COR-L47 (cell line): ENCODE results near the gene TGFBR3L.
A peak's percentile ranks its signal among the peaks of the same experiment; 100 is the strongest.
"Not testable (repeated sequence)": the region's sequence is repeated elsewhere in the genome, so short reads cannot be mapped to it uniquely, and the experiment has no call there.

ENCODE experiments used
- DNase-seq: peaks from one replicate; lab custom pipeline; 2025; lab: John Stamatoyannopoulos, UW

TGFBR3L gene

GRCh38 chr19:7917267-7918061 lies 2.8 kb downstream of the TGFBR3L start:
- DNase-seq = peak; percentile 68

- DNase-seq = not testable (repeated sequence)
Observed at GRCh38 chr19:7918062-7918614, 3.5 kb downstream of the TGFBR3L start.

GRCh38 chr19:7918615-7919421 lies 4.2 kb downstream of the TGFBR3L start:
- no peak for DNase-seq

DNA sequence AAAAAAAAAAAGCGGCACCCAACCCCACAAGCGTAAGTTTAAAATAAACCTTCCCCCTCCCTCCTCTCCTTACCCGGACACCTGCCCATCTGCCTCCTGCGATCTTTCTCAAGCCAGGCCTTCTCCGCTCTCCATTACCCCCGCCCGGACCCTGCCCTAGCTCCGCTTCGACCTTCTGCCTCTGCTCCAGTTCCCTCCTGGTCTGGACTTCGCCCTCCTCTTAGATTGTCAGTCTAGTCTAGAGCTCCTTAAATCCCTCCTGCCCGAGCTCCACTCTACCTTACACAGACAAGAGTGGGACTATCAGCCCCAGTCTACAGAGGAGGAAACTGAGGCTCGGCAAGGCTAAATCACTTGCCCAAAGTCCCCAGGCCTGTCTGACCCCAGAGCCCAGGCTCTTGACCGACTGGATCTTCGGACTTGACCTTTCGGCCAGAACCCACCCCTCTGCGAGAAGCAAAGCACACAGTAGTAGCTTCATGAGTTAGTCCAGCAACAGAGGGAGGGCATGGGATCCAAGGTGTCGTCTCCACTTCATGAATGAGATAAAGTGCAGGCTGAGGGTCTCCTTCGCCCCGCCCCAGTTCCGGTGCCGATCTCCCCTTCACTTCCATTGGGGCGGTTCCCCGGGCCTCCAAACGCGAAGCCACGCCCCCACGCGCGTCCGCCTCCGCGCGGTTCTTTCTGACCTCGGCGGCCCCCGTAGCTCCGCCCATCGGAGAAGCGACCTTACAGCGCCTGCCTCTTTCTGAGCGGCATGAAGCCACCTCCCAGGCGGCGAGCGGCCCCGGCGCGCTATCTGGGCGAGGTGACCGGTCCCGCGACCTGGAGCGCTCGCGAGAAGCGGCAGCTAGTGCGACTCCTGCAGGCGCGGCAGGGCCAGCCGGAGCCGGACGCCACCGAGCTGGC lies 5.2 kb downstream of the TGFBR3L start, which contains the start of gene SNAPC2:
SNAPC2 (plus strand) TSS at position 729 of the 909 bp plus-strand sequence; CDS start at position 758, 29 bp downstream.
- DNase-seq = peak; percentile 88

DNA sequence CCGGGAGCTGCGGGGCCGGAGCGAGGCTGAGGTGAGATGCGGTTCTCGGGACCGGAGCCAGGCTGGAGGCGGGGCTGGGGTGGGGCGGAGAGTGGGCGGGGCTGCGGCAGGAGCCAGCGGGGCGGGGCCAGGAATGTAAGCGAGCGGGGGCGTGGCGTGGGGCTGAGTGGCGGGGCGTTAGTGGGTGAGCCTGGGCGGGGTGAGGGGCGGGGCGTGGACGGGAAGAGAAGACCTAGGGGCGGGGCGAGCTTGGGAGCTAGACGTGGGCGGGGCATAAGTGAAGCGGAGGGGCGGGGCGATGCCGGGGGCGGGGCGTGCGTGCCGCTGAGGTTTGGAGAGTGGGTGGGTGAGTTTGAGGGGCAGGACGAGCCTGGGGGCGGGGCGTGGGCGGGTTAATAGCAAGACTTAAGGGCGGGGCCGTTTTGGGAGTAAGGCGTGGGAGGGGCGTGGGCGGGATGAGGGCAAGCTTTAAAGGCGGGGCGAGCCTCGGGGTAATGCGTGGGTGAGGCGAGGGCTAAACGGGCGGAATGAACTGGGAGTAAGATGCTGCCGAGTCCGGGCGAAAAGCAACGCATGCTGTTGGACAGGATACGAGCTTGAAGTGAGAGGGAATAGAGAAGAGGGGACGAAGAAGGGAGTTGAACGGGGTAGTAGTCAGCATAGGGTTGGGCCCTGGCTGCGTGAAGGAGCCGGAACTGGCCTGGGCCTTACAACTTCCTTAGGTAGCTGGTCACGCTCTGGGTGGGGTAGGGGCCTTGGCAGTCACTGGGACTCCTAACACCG lies 6.1 kb downstream of the TGFBR3L start:
- peak; percentile 98 for DNase-seq

GRCh38 chr19:7921302-7921966 lies 6.8 kb downstream of the TGFBR3L start:
- no peak for DNase-seq

GRCh38 chr19:7921967-7922835 lies 7.6 kb downstream of the TGFBR3L start:
- DNase-seq = no peak

DNA sequence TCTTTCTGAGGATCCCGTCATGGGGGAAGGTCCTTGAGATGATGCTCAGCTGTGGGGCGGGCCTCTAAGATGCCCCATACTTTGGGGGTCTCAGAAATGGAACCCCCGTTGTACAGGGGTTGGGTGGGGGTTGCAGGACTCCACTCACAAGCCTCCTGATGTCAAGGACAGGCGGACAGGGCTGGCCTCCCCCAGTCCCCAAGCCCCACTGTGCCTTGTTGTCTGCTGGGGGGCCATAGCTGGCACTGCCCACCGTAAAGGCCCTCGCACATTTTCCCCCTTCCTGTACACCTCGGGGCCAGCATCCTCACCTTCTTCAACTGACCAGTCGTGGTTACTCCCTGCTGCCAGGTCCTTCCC lies 8.2 kb downstream of the TGFBR3L start:
- DNase-seq = no peak

- DNase-seq = no peak
Observed at GRCh38 chr19:7923295-7924191, 8.9 kb downstream of the TGFBR3L start.

- no peak for DNase-seq
Observed at GRCh38 chr19:7924241-7924640, 9.6 kb downstream of the TGFBR3L start.

- DNase-seq = no peak
Observed at GRCh38 chr19:7924651-7925170, 10.1 kb downstream of the TGFBR3L start.

GRCh38 chr19:7925171-7925851 lies 10.7 kb downstream of the TGFBR3L start:
- peak; percentile 75 for DNase-seq

DNA sequence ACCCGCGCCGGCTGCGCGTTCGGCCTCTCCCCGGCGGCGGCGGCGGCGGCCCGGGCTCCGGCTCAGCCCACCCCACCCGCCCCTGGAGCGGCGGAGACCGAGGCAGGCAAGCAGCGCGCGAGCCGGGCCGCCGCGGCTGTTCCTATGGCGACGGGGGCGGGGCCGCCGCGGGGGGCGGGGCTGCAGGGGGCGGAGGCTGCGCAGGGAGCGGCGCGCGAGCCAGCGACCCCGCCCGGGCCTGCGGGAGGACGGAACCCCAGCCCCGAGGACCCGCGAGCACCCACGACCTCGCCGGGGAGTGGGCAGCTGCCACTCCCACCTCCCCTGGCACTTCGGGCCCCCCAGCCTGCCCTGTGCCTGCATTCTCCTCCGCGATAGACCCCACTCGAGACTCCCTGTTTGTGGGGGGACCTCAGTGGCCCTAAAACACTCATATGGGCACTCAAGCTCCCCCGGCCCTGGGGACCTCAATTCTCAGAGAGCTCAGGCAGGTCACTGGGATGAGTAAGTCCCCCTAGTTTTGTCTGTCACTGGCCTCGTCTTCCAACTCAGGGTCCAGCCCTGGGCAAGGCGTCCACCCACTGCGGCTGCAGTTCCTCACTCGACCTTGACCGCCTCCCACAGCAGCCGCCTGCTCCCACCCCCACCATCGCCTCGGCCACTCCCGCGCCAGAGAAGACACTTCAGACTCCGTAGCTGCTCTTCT lies 11.5 kb downstream of the TGFBR3L start, which contains the start of gene CTXN1:
CTXN1 (minus strand) TSS at position 115 of the 706 bp plus-strand sequence. CDS start 597 bp downstream, outside the sequence.
- peak; percentile 56 for DNase-seq

GRCh38 chr19:7926727-7927604 lies 12.3 kb downstream of the TGFBR3L start:
- no peak for DNase-seq

- DNase-seq = no peak
Observed at GRCh38 chr19:7927605-7928333, 13.1 kb downstream of the TGFBR3L start.
